K562 (cell line): ENCODE results near the gene ACAP3. TPM values are rescaled to one million over a fixed set of nuclear protein-coding genes. Genes with fewer than 3 reads are reported as not detected.
A peak's percentile ranks its signal among the peaks of the same experiment; 100 is the strongest.

Experiments
- E2F1 ChIP-seq: sonication (generic); formaldehyde crosslinking; IDR thresholded peaks from 2 replicates; pipeline ENCODE4 v1.8.1; 2023; ENCODE audit warnings: mild to moderate bottlenecking, missing genetic modification reagents, moderate library complexity
- FIP1L1 ChIP-seq: fragments of 200-400 bp; formaldehyde crosslinking; IDR thresholded peaks from 2 replicates; pipeline ENCODE4 v1.6.1; 2018; ENCODE audit warnings: mild to moderate bottlenecking, low read depth, low read length; ENCODE audit not compliant: poor library complexity, severe bottlenecking
- HNRNPL ChIP-seq: fragments of 200-400 bp; formaldehyde crosslinking; IDR thresholded peaks from 2 replicates; pipeline ENCODE4 v1.6.1; 2017; ENCODE audit warnings: low read depth, mild to moderate bottlenecking, low read length
- MED1 ChIP-seq: sonication (generic); formaldehyde crosslinking; IDR thresholded peaks from 2 replicates; pipeline ENCODE4 v1.8.1; 2023; ENCODE audit warnings: missing genetic modification reagents, borderline replicate concordance
- MYNN ChIP-seq, 2 experiments: sonication (generic); formaldehyde crosslinking in 1 of 2; IDR thresholded peaks; 2 replicates each; pipeline versions ENCODE4 v1.5.0 to v1.6.1; 2016 to 2020; ENCODE audit warnings: antibody characterized with exemption in 1 of 2, missing genetic modification reagents in 1 of 2
- NCOA1 ChIP-seq: fragments of 450-650 bp; IDR thresholded peaks from 2 replicates; pipeline ENCODE4 v1.6.1; 2016; ENCODE audit warnings: low read depth
- PRMT5 ChIP-seq: sonication (generic); formaldehyde crosslinking; IDR thresholded peaks from 2 replicates; pipeline ENCODE4 v1.5.0; 2020; ENCODE audit warnings: missing genetic modification reagents
- SUPT5H ChIP-seq: fragments of 450-650 bp; IDR thresholded peaks from 2 replicates; pipeline ENCODE4 v1.6.1; 2016
- ZBTB7A ChIP-seq: IDR thresholded peaks from 2 replicates; pipeline ENCODE4 v1.6.1; 2011; ENCODE audit warnings: low read depth, mild to moderate bottlenecking, low read length, moderate library complexity, borderline replicate concordance; ENCODE audit not compliant: control insufficient read depth
- ZNF224 ChIP-seq: sonication (generic); formaldehyde crosslinking; IDR thresholded peaks from 2 replicates; pipeline ENCODE4 v1.8.0; 2022; ENCODE audit warnings: mild to moderate bottlenecking, missing genetic modification reagents
- ZNF431 ChIP-seq: sonication (generic); formaldehyde crosslinking; IDR thresholded peaks from 2 replicates; pipeline ENCODE4 v1.8.0; 2022; ENCODE audit warnings: mild to moderate bottlenecking, missing genetic modification reagents
- polyA plus RNA-seq, 8 experiments: library from polyadenylated mRNA; depleted of rRNA in 4 of 8; stranded (reverse) in 5 of 8; unstranded in 3 of 8; fragments of >200 nt; fragmentation: Nextera tagmentation in 2 of 8; fragmentation: Illumina TruSeq in 1 of 8; extraction: Ambion mirVana in 2 of 8; extraction: Trizol in 1 of 8; gene quantifications; 2 replicates each; pipeline versions ENCODE4 v1.2.1 to v1.2.3, GENCODE V29; 2011 to 2014; ENCODE audit warnings: inconsistent platforms in 1 of 8, missing spikeins in 1 of 8
- total RNA-seq, 7 experiments: library from RNA; depleted of rRNA in 6 of 7; stranded (reverse); fragments of >200 nt in 6 of 7; fragmentation: Illumina TruSeq in 2 of 7; extraction: Trizol in 2 of 7; gene quantifications; 2 replicates each; pipeline versions ENCODE4 v1.2.1 to v1.2.3, GENCODE V29; 2011 to 2021; ENCODE audit warnings: low replicate concordance in 1 of 7
- TF ChIP-seq, protein P1 (sequence below), 2 experiments: fragments of 450-650 bp in 1 of 2; sonication (generic) in 1 of 2; formaldehyde crosslinking in 1 of 2; IDR thresholded peaks; 2 replicates each; pipeline versions ENCODE4 v1.7.1 to v1.9.0; 2016 to 2022; ENCODE audit warnings: inconsistent platforms in 1 of 2, mild to moderate bottlenecking in 1 of 2, missing genetic modification reagents in 1 of 2
- TF ChIP-seq, protein P2 (sequence below): conservative IDR thresholded peaks from 2 replicates; pipeline ENCODE4 v1.6.1; 2011; ENCODE audit warnings: low read depth, mild to moderate bottlenecking, low read length; ENCODE audit not compliant: control insufficient read depth
- TF ChIP-seq, protein P3 (sequence below): sonication (generic); formaldehyde crosslinking; IDR thresholded peaks from 2 replicates; pipeline ENCODE4 v1.4.0; 2020; ENCODE audit warnings: mild to moderate bottlenecking, missing genetic modification reagents

ACAP3 gene
- total and polyA plus RNA-seq, 9 of the 15 experiments (the other 6 are each of a cell fraction or from before 2014, with no cell fraction given), result 0.01 to 49.0 (median 12.0) TPM

- TF ChIP-seq, protein P1, sequence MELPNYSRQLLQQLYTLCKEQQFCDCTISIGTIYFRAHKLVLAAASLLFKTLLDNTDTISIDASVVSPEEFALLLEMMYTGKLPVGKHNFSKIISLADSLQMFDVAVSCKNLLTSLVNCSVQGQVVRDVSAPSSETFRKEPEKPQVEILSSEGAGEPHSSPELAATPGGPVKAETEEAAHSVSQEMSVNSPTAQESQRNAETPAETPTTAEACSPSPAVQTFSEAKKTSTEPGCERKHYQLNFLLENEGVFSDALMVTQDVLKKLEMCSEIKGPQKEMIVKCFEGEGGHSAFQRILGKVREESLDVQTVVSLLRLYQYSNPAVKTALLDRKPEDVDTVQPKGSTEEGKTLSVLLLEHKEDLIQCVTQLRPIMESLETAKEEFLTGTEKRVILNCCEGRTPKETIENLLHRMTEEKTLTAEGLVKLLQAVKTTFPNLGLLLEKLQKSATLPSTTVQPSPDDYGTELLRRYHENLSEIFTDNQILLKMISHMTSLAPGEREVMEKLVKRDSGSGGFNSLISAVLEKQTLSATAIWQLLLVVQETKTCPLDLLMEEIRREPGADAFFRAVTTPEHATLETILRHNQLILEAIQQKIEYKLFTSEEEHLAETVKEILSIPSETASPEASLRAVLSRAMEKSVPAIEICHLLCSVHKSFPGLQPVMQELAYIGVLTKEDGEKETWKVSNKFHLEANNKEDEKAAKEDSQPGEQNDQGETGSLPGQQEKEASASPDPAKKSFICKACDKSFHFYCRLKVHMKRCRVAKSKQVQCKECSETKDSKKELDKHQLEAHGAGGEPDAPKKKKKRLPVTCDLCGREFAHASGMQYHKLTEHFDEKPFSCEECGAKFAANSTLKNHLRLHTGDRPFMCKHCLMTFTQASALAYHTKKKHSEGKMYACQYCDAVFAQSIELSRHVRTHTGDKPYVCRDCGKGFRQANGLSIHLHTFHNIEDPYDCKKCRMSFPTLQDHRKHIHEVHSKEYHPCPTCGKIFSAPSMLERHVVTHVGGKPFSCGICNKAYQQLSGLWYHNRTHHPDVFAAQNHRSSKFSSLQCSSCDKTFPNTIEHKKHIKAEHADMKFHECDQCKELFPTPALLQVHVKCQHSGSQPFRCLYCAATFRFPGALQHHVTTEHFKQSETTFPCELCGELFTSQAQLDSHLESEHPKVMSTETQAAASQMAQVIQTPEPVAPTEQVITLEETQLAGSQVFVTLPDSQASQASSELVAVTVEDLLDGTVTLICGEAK (IDR thresholded peaks at IDR 0.05), result peak; percentile 81
- TF ChIP-seq, protein P1 (CRISPR knock-in tag; IDR thresholded peaks at IDR 0.05), result no peak
- TF ChIP-seq, protein P2, sequence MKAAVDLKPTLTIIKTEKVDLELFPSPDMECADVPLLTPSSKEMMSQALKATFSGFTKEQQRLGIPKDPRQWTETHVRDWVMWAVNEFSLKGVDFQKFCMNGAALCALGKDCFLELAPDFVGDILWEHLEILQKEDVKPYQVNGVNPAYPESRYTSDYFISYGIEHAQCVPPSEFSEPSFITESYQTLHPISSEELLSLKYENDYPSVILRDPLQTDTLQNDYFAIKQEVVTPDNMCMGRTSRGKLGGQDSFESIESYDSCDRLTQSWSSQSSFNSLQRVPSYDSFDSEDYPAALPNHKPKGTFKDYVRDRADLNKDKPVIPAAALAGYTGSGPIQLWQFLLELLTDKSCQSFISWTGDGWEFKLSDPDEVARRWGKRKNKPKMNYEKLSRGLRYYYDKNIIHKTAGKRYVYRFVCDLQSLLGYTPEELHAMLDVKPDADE, result peak; percentile 74
- 0 out of 2 replicates have a peak, but pooled peaks have one; percentile 60 for TF ChIP-seq ZNF431
- peak; percentile 90; the same call in 1 of the 2 replicates for TF ChIP-seq PRMT5 (CRISPR knock-in tag)
- no peak; the same call in 1 of the 2 replicates for TF ChIP-seq MYNN (IDR thresholded peaks at IDR 0.05)
- peak; percentile 76 for TF ChIP-seq MYNN (CRISPR knock-in tag; IDR thresholded peaks at IDR 0.05)
- no peak for TF ChIP-seq SUPT5H
- TF ChIP-seq ZNF224, result no peak
- peak; percentile 1 for TF ChIP-seq FIP1L1
- TF ChIP-seq MED1 (CRISPR knock-in tag), result peak; percentile 87; the same call in 1 of the 2 replicates
- TF ChIP-seq NCOA1, result peak; percentile 99
- TF ChIP-seq E2F1 (CRISPR knock-in tag), result peak; percentile 84; the same call in 1 of the 2 replicates
- TF ChIP-seq ZBTB7A, result peak; percentile 96
- TF ChIP-seq, protein P3, sequence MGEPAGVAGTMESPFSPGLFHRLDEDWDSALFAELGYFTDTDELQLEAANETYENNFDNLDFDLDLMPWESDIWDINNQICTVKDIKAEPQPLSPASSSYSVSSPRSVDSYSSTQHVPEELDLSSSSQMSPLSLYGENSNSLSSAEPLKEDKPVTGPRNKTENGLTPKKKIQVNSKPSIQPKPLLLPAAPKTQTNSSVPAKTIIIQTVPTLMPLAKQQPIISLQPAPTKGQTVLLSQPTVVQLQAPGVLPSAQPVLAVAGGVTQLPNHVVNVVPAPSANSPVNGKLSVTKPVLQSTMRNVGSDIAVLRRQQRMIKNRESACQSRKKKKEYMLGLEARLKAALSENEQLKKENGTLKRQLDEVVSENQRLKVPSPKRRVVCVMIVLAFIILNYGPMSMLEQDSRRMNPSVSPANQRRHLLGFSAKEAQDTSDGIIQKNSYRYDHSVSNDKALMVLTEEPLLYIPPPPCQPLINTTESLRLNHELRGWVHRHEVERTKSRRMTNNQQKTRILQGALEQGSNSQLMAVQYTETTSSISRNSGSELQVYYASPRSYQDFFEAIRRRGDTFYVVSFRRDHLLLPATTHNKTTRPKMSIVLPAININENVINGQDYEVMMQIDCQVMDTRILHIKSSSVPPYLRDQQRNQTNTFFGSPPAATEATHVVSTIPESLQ, result 0 out of 2 replicates have a peak, but pooled peaks have one; percentile 47
- peak; percentile 80; the same call in 1 of the 2 replicates for TF ChIP-seq HNRNPL
Observed at GRCh38 chr1:1334835-1335234, 27.1 kb upstream of the ACAP3 start (continued).
